HG03521 (cell line): ENCODE measurements around the gene NDUFS6.
"Not testable (repeated sequence)": the region's sequence is repeated elsewhere in the genome, so short reads cannot be mapped to it uniquely, and the experiment has no call there.

Source experiments
- ATAC-seq: cut with Tn5 transposase; IDR thresholded peaks from one replicate; pipeline ENCODE4 v1.9.1; 2021; ENCODE audit warnings: mild to moderate bottlenecking, moderate library complexity; ENCODE audit not compliant: unreplicated experiment

The NDUFS6 gene

DNA sequence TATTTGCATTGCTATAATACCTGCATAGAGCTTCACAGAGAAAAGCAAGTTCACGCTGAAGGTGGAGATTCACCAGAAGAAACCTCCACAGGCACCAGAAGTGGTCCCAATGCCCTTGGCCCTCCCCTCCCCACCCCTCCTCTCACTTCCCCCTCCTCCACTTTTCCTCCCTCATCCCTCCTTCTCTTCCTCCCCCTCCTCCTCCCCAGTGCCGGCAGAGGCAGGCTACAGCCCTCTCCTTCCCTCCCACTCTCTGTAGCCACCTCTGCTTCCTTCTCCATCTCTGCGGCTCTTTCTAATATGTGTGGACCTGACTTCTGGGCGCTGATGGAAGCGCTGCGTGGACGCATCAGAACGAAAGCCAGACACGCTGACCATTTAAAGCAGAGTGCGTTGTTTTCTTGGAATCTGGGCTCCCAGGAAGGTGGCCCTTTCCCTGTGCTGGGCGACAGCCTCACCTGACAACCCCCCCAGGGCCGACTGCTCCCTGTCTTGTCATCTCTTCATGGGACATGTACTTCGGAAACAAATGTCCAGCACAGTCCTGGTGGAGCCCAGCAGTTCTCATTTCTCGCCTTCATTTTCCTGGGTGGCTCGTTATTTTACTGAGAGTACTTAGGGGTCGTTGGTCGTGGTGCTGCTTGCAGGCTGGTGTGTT lies 29.5 kb downstream of the NDUFS6 start:
- no peak for ATAC-seq

DNA sequence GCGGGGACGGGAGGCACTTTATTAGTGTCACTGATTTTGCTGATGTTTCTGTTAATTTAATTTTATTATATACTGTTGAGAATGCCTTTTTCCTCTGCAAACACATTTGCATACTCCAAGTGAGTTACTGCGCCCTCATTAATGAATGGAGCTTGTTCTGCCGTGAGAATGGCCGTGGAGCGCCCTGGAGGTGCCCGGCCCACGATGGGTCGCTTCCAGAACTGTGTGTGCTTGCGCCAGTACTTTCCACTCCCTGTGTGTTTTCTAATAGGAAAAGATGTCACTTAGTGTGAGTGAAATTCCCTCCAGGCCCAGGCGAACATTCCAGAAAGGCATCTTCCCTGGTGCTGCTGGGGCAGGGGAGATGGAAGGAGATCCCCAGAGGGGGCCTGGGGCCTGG lies 30.1 kb downstream of the NDUFS6 start:
- no peak for ATAC-seq

- no peak for ATAC-seq
These were observed 30.6 kb downstream of the NDUFS6 start for GRCh38 chr5:1831677-1832313.

DNA sequence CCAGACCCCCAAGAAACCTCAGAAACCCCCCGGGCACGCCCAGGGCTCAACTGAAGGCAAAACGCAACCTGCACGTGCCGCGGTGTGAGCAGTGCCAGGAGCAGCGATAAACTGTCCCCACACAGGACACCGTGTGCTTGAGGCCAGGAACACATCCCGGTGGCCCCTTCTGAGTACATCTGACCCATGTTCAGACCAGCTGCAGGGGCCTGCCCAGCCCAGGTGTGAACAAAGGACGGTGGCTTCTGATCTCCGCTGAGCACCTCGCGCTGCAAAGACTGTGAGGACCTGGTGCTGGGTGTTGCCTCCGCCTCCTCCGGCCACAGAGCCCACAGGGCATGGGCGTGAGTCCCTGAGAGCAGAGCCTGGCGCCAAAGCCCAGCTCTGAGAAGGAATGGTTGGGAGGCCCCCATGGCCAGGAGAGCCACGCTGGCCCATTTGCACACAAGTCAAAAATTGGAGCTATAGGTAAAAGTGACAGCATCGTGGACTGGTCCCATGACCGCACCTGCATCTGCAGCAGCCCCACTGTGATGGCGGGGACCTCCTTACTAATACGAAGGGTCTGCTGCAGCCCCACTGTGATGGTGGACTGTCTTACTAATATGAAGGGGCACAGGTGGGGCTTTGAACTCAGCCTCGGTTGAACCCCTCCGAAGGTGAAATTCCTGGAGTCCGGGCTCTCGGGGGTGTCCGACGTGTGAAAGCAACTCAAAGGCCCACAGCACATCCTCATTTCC lies 31.5 kb downstream of the NDUFS6 start:
- no peak for ATAC-seq

- ATAC-seq = no peak
These were observed 32.2 kb downstream of the NDUFS6 start for GRCh38 chr5:1833264-1834021.

GRCh38 chr5:1834022-1834551 lies 32.9 kb downstream of the NDUFS6 start:
- ATAC-seq = no peak

- ATAC-seq = no peak
These were observed 33.7 kb downstream of the NDUFS6 start for GRCh38 chr5:1834721-1835429.

DNA sequence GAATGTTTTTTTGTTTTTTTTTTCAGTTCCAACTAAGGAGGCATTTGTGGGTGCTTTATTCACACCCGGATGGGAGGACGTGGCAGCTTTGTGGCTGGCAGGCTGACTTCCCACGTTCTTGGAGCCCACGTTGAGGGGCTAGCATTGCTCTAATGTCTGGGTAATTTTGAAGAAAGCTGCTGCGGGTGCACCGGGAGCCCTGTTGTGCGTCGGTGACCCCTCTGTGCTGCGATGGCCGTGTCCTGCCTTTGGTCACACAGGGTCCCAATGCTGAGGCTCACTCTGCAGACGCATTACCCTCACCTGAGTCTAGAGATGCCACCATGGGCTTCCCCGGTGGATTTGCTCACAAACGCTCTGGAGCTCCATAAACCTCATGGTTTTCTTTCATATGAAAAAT lies 34.2 kb downstream of the NDUFS6 start:
- no peak for ATAC-seq

DNA sequence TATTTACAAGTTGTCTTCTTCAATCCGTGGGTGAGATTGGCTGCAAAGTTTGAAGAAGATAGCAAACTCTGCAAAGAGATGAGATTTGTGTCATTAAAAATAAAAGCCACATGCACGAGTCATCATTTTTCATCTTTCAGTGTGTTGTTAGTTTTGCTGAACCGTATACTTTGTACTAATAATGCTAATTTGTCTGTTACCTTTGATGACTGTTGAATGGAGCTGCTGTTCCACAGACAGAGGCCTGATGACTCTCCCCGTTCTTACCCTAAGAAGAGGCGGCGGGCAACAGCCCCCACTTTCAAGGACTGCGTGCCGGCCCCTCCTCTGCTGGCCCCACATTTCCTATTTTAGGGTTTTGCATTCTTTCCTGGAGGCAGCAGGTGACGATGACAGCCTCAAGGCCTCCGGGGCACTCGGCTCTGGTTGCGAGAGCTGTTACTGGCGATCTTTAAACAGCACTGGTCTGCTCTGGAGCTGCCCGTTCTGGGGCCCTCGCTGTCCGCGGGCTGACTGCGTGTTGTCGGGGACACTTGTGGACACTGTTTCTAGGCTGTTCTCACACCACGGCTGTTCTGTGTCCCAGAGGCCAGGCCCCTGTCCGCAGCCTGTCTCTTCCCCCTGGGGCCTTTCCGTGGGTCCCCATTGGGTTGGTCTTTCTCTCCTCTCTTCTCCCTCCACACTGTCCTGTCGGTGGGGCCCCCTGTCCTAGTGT lies 35.1 kb downstream of the NDUFS6 start:
- ATAC-seq = no peak

DNA sequence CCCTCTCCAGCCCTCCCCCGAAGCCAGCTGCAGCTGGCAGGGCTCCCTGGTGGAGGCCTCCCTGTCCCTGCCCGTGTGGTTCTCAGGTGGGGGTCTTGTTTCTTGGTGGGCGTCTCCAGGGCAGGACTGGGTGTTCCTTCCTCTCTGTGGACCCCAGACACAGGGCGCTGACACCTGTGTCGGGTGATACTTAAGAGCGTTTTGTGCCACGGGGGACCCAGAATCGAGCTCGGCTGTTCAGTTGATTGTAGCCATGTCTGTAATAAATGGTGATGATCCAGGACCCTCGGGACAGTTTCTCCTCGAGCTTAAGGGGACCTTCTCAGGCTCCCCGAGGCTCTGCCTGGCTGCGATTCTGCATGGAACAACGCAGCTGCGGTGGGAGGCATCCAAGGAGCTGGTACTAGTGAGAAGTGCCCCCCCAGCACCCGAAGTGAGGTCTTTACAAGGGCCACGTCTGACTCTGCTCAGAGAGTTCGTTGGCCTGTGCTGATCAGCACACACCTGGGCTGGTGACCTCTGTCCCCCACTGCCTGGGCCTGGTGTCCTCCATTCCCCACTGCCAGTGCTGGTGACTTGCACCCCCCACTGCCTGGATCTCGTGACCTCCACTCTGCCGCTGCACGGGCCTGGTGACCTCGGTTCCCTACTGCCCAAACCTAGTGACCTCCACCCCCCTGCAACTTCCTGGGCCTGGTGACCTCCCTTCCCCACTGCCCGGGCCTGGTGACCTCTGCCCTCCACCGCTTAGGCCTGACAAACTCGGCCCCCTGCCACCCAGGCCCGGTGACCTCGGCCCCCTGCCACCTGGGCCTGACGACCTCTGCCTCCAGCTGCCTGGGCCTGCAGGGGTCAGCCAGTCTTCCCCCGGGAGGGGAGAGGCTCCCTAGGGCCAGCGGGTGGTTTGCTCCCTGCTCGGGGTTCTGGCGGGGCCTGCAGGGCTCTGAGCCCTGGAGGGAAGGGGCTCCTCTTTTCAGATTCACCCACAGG lies 36.0 kb downstream of the NDUFS6 start:
- ATAC-seq = no peak

DNA sequence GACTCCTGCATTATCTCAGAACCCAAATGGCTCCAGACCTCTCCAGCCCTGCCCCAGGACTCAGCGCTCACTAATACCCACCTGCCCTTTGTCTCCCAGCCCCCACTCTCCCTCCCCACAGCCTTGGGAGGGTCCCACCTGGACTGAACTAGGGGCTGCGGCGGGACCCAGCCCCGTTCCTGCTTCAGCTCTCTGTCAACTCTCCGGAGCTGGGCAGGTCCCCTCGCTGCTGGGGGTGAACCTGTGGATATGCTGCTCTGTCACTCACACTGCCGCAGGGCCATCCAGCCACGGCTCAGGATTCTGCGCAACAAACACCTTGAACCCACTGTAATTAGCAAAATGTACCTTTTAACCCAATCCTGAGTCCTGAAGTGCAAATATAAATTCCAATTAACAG lies 36.8 kb downstream of the NDUFS6 start:
- ATAC-seq = no peak

DNA sequence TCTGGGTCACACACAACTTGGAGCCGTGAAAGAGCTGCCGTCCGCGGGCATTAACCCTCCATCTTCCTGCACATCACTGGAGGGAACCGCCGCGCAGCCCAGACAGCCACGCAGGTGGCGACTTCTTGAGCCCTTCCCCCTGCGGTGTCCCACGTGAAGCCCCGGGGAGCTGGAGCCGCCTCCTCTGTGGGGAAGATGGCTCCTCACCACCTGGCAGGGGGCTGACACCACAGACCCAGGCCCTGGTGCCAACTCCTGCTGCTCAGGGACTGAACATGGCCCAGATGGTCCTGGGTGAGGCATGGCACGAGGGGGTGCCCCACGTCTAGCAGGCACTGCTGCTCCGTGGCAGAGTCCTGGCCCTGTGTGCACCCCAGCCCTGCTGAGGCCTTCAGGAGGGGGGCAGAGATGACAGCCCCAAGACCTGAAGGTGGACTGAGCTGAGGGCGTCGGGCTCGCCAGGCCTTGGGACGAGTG lies 38.9 kb downstream of the NDUFS6 start:
- ATAC-seq = no peak

GRCh38 chr5:1840741-1841521 lies 39.7 kb downstream of the NDUFS6 start:
- no peak for ATAC-seq

DNA sequence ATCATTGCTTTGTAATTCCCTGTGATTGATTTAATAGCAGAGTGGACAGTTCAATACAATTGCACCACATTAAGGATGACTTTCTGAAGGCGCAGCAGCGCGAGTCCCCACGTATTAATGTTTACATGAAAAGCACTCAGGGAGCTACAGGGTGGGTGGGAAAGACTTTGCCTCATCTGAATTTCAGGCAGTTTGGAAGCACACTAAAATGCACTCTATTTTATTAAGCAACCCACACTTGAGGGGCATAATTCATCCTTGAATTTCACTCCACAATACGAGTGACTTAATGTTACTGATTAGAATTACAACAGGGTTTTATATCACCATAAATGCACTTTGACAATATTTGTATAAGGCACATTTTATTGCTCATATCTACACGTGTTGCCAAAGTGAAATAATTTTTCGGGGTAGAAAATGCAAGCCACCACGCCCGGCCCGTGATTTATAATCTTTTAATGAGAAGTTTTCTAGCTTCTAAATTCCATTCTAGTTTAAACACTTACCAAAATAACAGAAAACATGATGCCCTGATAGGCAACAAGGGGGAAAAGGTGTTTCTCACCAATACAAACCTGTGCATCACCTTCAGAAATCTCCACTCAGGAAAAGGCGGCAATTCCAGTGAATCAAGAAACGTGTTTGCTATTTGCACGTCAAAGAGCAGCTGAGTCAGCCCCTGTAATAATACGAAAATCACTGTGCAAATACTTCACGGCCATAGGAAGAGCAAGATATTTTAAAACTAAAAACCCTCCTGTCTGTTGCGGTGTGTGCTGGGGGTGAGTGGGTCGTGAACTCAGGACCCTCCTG lies 41.0 kb downstream of the NDUFS6 start:
- ATAC-seq = no peak

- not testable (repeated sequence) for ATAC-seq
These were observed 42.6 kb downstream of the NDUFS6 start for GRCh38 chr5:1843761-1844160.

- no peak for ATAC-seq
These were observed 43.7 kb downstream of the NDUFS6 start for GRCh38 chr5:1844708-1845436.
